OCI-M2 (cell line): ENCODE data around the gene TUBA1C.
"Not testable (repeated sequence)": the region's sequence is repeated elsewhere in the genome, so short reads cannot be mapped to it uniquely, and the experiment has no call there.

Source experiments
- DNase-seq: peaks from one replicate; lab custom pipeline; 2025; ENCODE audit not compliant: unreplicated experiment; lab: John Stamatoyannopoulos, UW

Gene TUBA1C

GRCh38 chr12:49255456-49255855 lies 9.4 kb upstream of the TUBA1C start:
- not testable (repeated sequence) for DNase-seq

- no peak for DNase-seq
Observed at GRCh38 chr12:49255857-49256637, 8.8 kb upstream of the TUBA1C start.

GRCh38 chr12:49257508-49258184 lies 7.2 kb upstream of the TUBA1C start:
- not testable (repeated sequence) for DNase-seq

- no peak for DNase-seq
Observed at GRCh38 chr12:49259452-49259851, 5.4 kb upstream of the TUBA1C start.

- DNase-seq, result no peak
Observed at GRCh38 chr12:49260166-49260565, 4.7 kb upstream of the TUBA1C start.

- DNase-seq, result no peak
Observed at GRCh38 chr12:49260571-49261363, 4.1 kb upstream of the TUBA1C start.

GRCh38 chr12:49261721-49262120 lies 3.2 kb upstream of the TUBA1C start:
- no peak for DNase-seq

GRCh38 chr12:49263400-49263763 lies 1.5 kb upstream of the TUBA1C start:
- no peak for DNase-seq

GRCh38 chr12:49264466-49264872 lies 413 bp upstream of the TUBA1C start:
- no peak for DNase-seq

GRCh38 chr12:49269191-49269590 lies 4.3 kb downstream of the TUBA1C start:
- DNase-seq, result not testable (repeated sequence)

GRCh38 chr12:49272790-49273725 lies 8.2 kb downstream of the TUBA1C start:
- no peak for DNase-seq

- no peak for DNase-seq
Observed at GRCh38 chr12:49273726-49274395, 9.0 kb downstream of the TUBA1C start.

GRCh38 chr12:49274396-49275069 lies 9.7 kb downstream of the TUBA1C start:
- DNase-seq, result no peak

GRCh38 chr12:49276304-49277290 lies 11.7 kb downstream of the TUBA1C start:
- no peak for DNase-seq

GRCh38 chr12:49277466-49277865 lies 12.6 kb downstream of the TUBA1C start:
- DNase-seq, result no peak

GRCh38 chr12:49279706-49280159 lies 14.9 kb downstream of the TUBA1C start:
- no peak for DNase-seq

GRCh38 chr12:49280545-49280944 lies 15.7 kb downstream of the TUBA1C start:
- not testable (repeated sequence) for DNase-seq

- DNase-seq, result no peak
Observed at GRCh38 chr12:49282302-49282701, 17.4 kb downstream of the TUBA1C start.
